ENCODE measurements around the gene SRMS. TPM values are rescaled to one million over a fixed set of nuclear protein-coding genes. Genes with fewer than 3 reads are reported as not detected.

SRMS gene
- total RNA-seq, 1 donor from 2014 or later = not detected

- intact Hi-C loops (cut with micrococcal nuclease) = loop anchor here (1.0 kb wide), 3 partner anchors 17 to 85 kb away; partner anchors contain the start of gene PTK6
Observed at GRCh38 chr20:63553933-63554290, 6.4 kb upstream of the SRMS start, which contains the start of gene FNDC11. FNDC11 (plus strand) TSS chr20:63554159; CDS start chr20:63555664, 1,505 bp downstream.

DNA sequence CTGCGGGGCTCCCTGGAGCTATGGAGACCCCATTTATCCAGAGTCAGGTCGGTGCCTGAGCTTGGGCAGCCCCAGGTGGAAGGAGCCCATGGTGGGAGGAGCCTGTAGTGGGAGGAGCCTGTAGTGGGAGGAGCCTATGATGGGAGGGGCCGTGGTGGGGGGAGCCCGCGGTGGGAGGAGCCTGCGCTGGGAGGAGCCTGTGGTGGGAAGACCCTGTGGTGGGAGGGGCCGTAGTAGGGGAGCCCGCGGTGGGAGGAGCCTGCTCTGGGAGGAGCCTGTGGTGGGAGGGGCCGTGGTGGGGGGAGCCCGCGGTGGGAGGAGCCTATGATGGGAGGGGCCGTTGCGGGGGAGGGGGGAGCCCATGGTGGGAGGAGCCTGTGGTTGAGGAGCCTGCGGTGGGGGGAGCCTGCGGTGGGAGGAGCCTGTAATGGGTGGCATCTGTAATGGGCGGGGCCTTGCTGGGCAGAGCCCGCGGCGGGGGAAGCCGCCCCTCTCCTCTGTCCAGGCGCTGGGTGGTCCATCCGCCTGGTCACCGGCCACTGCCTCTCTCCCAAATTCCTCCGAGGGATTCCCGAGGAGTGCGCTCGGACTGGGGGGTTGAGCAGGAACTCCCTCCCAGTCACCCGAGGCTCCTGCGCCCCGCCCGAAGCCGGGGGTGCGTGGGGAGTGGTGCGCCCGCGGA is 5.8 kb upstream of the SRMS start:
- intact Hi-C loops (cut with micrococcal nuclease) = loop anchor here (1.0 kb wide), 3 partner anchors 16 to 86 kb away; partner anchors contain the start of gene PTK6

GRCh38 chr20:63552481-63553249 is 5.1 kb upstream of the SRMS start:
- intact Hi-C loops (cut with micrococcal nuclease) = loop anchor here (1.0 kb wide), 3 partner anchors 15 to 87 kb away; partner anchors contain the start of gene PTK6

- intact Hi-C loops (cut with micrococcal nuclease) = no loop called here
Observed at GRCh38 chr20:63551068-63551467, 3.5 kb upstream of the SRMS start.

- intact Hi-C loops (cut with micrococcal nuclease) = no loop called here
Observed at GRCh38 chr20:63549679-63550282, 2.2 kb upstream of the SRMS start.

GRCh38 chr20:63549019-63549418 is 1.5 kb upstream of the SRMS start:
- intact Hi-C loops (cut with micrococcal nuclease) = no loop called here

DNA sequence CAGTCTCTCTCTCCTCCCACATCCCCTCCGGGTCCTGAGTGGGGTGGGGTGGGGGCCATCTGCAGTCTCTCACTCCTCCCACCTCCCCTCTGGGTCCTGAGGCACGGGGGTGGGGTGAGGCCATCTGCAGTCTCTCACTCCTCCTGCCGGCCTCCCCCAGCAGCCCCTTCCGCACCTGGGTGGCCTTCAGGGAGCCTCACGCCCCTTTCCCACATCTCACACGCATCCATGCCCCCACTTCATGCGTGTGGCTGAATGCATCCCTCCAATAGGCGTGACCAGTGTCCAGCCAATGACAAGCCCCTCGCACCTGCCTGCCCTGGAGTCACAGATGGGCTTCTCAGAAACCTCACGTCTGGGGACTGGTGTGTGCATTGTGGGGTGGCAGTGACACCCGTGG is 993 bp upstream of the SRMS start:
- intact Hi-C loops (cut with micrococcal nuclease) = no loop called here

- intact Hi-C loops (cut with micrococcal nuclease) = no loop called here
Observed at GRCh38 chr20:63546956-63547724, 409 bp downstream of the SRMS start.

- intact Hi-C loops (cut with micrococcal nuclease) = no loop called here
Observed at GRCh38 chr20:63546256-63546955, 1.1 kb downstream of the SRMS start.

GRCh38 chr20:63545814-63546213 is 1.7 kb downstream of the SRMS start:
- intact Hi-C loops (cut with micrococcal nuclease) = no loop called here

GRCh38 chr20:63544958-63545516 is 2.5 kb downstream of the SRMS start:
- intact Hi-C loops (cut with micrococcal nuclease) = no loop called here

- intact Hi-C loops (cut with micrococcal nuclease) = no loop called here
Observed at GRCh38 chr20:63544241-63544957, 3.1 kb downstream of the SRMS start.

DNA sequence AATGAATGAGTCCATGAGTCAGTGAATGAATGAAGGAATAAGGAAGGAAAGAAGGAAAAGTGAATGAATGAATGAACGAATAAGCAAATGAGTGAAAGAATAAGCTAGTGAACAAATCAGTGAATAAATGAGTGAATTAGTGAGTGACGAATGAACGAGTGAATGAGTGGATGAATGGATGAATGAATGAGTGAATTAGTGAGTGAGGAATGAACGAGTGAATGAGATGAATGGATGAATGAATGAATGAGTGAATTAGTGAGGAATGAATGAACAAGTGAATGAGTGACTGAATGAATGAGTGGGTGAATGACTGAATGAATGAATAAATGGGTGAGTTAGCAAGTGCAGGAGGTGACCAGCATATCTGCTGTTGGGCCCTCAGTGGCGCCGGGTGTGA is 3.8 kb downstream of the SRMS start:
- intact Hi-C loops (cut with micrococcal nuclease) = no loop called here

- intact Hi-C loops (cut with micrococcal nuclease) = no loop called here
Observed at GRCh38 chr20:63543131-63543530, 4.4 kb downstream of the SRMS start.

DNA sequence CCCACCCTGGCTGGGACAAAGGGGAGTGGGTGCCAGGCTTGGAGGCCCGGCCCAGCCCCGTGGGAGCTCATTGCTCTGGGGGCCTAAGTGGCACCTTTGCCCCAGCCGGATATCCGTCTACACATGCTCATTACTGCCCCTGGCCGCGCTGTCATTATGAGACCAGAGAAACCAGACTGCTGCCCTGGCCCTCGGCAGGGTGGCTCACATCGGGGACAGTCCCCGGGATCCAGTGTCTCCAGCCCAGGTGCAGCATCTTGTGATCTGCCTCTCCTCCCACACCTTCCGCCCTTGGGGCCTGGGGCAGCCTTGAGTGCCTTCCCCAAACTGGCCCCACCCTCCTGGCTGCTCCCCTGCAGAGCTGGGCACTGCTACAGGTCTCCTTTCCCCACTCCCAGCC is 4.9 kb downstream of the SRMS start:
- intact Hi-C loops (cut with micrococcal nuclease) = no loop called here

- intact Hi-C loops (cut with micrococcal nuclease) = no loop called here
Observed at GRCh38 chr20:63542031-63542559, 5.5 kb downstream of the SRMS start.

- intact Hi-C loops (cut with micrococcal nuclease) = no loop called here
Observed at GRCh38 chr20:63541371-63541770, 6.2 kb downstream of the SRMS start.

DNA sequence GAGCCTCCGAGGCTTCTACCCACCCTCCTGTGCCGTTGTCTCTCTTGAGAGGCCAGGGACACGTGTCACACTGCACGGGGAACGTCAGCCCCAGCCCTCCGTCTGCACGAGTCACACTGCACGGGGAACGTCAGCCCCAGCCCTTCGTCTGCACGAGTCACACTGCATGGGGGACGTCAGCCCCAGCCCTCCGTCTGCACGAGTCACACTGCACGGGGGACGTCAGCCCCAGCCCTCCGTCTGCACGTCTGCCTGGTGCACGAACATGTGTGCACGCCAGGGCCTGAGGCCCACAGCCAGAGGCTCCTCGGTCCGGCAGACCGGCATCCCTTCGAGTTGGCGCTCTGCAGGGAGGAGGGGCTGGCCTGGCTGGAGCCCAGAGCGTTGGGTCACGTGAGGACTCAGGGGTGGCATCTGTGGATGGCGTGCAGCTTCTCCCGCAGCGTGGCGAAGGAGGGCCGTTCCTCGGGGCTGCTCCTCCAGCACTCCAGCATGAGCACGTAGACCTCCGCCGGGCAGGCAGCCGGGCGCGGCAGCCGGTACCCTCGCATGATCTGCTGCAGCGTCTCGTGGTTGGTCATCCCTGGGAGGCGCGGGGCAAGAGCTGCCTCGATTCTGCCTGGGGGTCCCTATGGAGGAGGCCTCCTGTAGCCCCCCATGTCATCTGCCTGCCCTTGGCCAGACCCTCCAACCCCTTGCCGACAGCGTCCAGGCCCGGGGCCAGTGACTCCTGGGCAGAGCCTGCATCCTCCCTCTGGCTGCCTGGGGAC is 6.9 kb downstream of the SRMS start:
- intact Hi-C loops (cut with micrococcal nuclease) = no loop called here

Measured in T-helper 2 cell treated with Interferon-gamma antibody and Interleukin-4, amounts not matched to agents 100 ng/mL and 5 ng/mL, for 36 hours (primary cell).